ENCODE data around the gene FAM76B.
A peak's percentile ranks its signal among the peaks of the same experiment; 100 is the strongest.
"Not testable (repeated sequence)": the region's sequence is repeated elsewhere in the genome, so short reads cannot be mapped to it uniquely, and the experiment has no call there.

Gene FAM76B

GRCh38 chr11:95789506-95790122, at the start of gene FAM76B:
TSS of gene FAM76B (minus strand) at chr11:95789782. CDS start at chr11:95789478, 304 bp downstream.
- peak; percentile 95 for DNase-seq (ENCODE audit: low spot score)
- FAIRE-seq: peak; percentile 78

GRCh38 chr11:95835768-95836488, 46.3 kb upstream of the FAM76B start:
- DNase-seq (ENCODE audit: low spot score): peak; percentile 74
- FAIRE-seq: no peak

GRCh38 chr11:95835351-95835750, 45.8 kb upstream of the FAM76B start:
- DNase-seq (ENCODE audit: low spot score): no peak
- no peak for FAIRE-seq

- FAIRE-seq: no peak
- no peak for DNase-seq (ENCODE audit: low spot score)
Measured at GRCh38 chr11:95833378-95833777, 43.8 kb upstream of the FAM76B start.

GRCh38 chr11:95832763-95833162, 43.2 kb upstream of the FAM76B start:
- FAIRE-seq: peak; percentile 17
- no peak for DNase-seq (ENCODE audit: low spot score)

- FAIRE-seq (no peak), DNase-seq (ENCODE audit: low spot score) (peak; percentile 10)
Measured at GRCh38 chr11:95831198-95831883, 41.8 kb upstream of the FAM76B start.

- DNase-seq (ENCODE audit: low spot score) (no peak), FAIRE-seq (no peak)
Measured at GRCh38 chr11:95829580-95830259, 40.1 kb upstream of the FAM76B start.

- DNase-seq (ENCODE audit: low spot score) (no peak), FAIRE-seq (no peak)
Measured at GRCh38 chr11:95827696-95828095, 38.1 kb upstream of the FAM76B start.

GRCh38 chr11:95821640-95822039, 32.1 kb upstream of the FAM76B start:
- DNase-seq (ENCODE audit: low spot score): no peak
- FAIRE-seq: no peak

- DNase-seq (ENCODE audit: low spot score): no peak
- no peak for FAIRE-seq
Measured at GRCh38 chr11:95816037-95816436, 26.5 kb upstream of the FAM76B start.

- FAIRE-seq; DNase-seq (ENCODE audit: low spot score): not testable (repeated sequence)
Measured at GRCh38 chr11:95811052-95811451, 21.5 kb upstream of the FAM76B start.

- DNase-seq (ENCODE audit: low spot score); FAIRE-seq: not testable (repeated sequence)
Measured at GRCh38 chr11:95806464-95806863, 16.9 kb upstream of the FAM76B start.

GRCh38 chr11:95805869-95806268, 16.3 kb upstream of the FAM76B start:
- DNase-seq (ENCODE audit: low spot score) (no peak), FAIRE-seq (no peak)

GRCh38 chr11:95803973-95804372, 14.4 kb upstream of the FAM76B start:
- no peak for FAIRE-seq
- no peak for DNase-seq (ENCODE audit: low spot score)

- DNase-seq (ENCODE audit: low spot score) (no peak), FAIRE-seq (no peak)
Measured at GRCh38 chr11:95802806-95803205, 13.2 kb upstream of the FAM76B start.

GRCh38 chr11:95800438-95800837, 10.9 kb upstream of the FAM76B start:
- DNase-seq (ENCODE audit: low spot score): no peak
- no peak for FAIRE-seq

GRCh38 chr11:95799546-95799945, 10.0 kb upstream of the FAM76B start:
- no peak for DNase-seq (ENCODE audit: low spot score)
- FAIRE-seq: no peak

- no peak for DNase-seq (ENCODE audit: low spot score)
- no peak for FAIRE-seq
Measured at GRCh38 chr11:95796501-95796900, 6.9 kb upstream of the FAM76B start.

- DNase-seq (ENCODE audit: low spot score) (no peak), FAIRE-seq (no peak)
Measured at GRCh38 chr11:95795627-95796295, 6.2 kb upstream of the FAM76B start.

- FAIRE-seq: no peak
- no peak for DNase-seq (ENCODE audit: low spot score)
Measured at GRCh38 chr11:95794086-95794485, 4.5 kb upstream of the FAM76B start.

GRCh38 chr11:95793116-95793515, 3.5 kb upstream of the FAM76B start:
- DNase-seq (ENCODE audit: low spot score) (no peak), FAIRE-seq (no peak)
